IPS-18a (cell line): ENCODE measurements around the gene CDC45.

Experiments used
- H3K27ac ChIP-seq: one replicate; pipeline ENCODE4 v1.5.1; 2013; ENCODE audit warnings: low read length
- H3K27me3 ChIP-seq: one replicate; pipeline ENCODE4 v1.6.1; 2013; ENCODE audit warnings: mild to moderate bottlenecking, low read length; ENCODE audit not compliant: control insufficient read depth, insufficient read depth
- H3K36me3 ChIP-seq: one replicate; pipeline ENCODE4 v1.6.1; 2013; ENCODE audit warnings: low read depth, low read length; ENCODE audit not compliant: control insufficient read depth
- H3K4me1 ChIP-seq: one replicate; pipeline ENCODE4 v1.6.1; 2013; ENCODE audit warnings: low read depth, low read length; ENCODE audit not compliant: control insufficient read depth
- H3K4me3 ChIP-seq: one replicate; pipeline ENCODE4 v1.5.1; 2013; ENCODE audit warnings: low read length
- H3K9ac ChIP-seq: one replicate; pipeline ENCODE4 v1.6.1; 2013; ENCODE audit warnings: mild to moderate bottlenecking, low read length, moderate library complexity
- H3K9me3 ChIP-seq: one replicate; pipeline ENCODE4 v1.6.1; 2013; ENCODE audit warnings: low read depth, low read length; ENCODE audit not compliant: control insufficient read depth

CDC45 gene

GRCh38 chr22:19503367-19503766, 23.6 kb downstream of the CDC45 start:
- peaks cover 22% of the 10 kb centered on the region for H3K36me3 ChIP-seq
- no peak overlapping the region for H3K27ac ChIP-seq
- no peak overlapping the region for H3K4me3 ChIP-seq
- H3K27me3 ChIP-seq = no peaks in the 10 kb centered on the region
- no peaks in the 10 kb centered on the region for H3K9me3 ChIP-seq
- no peaks in the 10 kb centered on the region for H3K4me1 ChIP-seq
- H3K9ac ChIP-seq = no peak overlapping the region

GRCh38 chr22:19503869-19504268, 24.1 kb downstream of the CDC45 start:
- H3K9me3 ChIP-seq = no peaks in the 10 kb centered on the region
- no peaks in the 10 kb centered on the region for H3K4me1 ChIP-seq
- H3K27ac ChIP-seq = no peak overlapping the region
- H3K36me3 ChIP-seq = peaks cover 17% of the 10 kb centered on the region
- no peaks in the 10 kb centered on the region for H3K27me3 ChIP-seq
- H3K9ac ChIP-seq = no peak overlapping the region
- H3K4me3 ChIP-seq = no peak overlapping the region

GRCh38 chr22:19504900-19505734, 25.4 kb downstream of the CDC45 start:
- H3K4me3 ChIP-seq = no peak overlapping the region
- H3K27me3 ChIP-seq = no peaks in the 10 kb centered on the region
- no peak overlapping the region for H3K9ac ChIP-seq
- peaks cover 16% of the 10 kb centered on the region for H3K36me3 ChIP-seq
- H3K9me3 ChIP-seq = no peaks in the 10 kb centered on the region
- H3K4me1 ChIP-seq = no peaks in the 10 kb centered on the region
- H3K27ac ChIP-seq = no peak overlapping the region

- Histone ChIP-seq H3K4me3 (no peak overlapping the region), H3K36me3 (peaks cover 16% of the 10 kb centered on the region), H3K27me3 (no peaks in the 10 kb centered on the region), H3K27ac (no peak overlapping the region), H3K4me1 (no peaks in the 10 kb centered on the region), H3K9me3 (no peaks in the 10 kb centered on the region), H3K9ac (no peak overlapping the region)
Observed at GRCh38 chr22:19505735-19506126, 26.0 kb downstream of the CDC45 start.

- H3K4me1 ChIP-seq = no peaks in the 10 kb centered on the region
- H3K9me3 ChIP-seq = no peaks in the 10 kb centered on the region
- no peaks in the 10 kb centered on the region for H3K27me3 ChIP-seq
- no peak overlapping the region for H3K27ac ChIP-seq
- H3K4me3 ChIP-seq = no peak overlapping the region
- H3K36me3 ChIP-seq = peaks cover 18% of the 10 kb centered on the region
- no peak overlapping the region for H3K9ac ChIP-seq
Observed at GRCh38 chr22:19506212-19506611, 26.5 kb downstream of the CDC45 start.

GRCh38 chr22:19507534-19507861, 27.8 kb downstream of the CDC45 start:
- Histone ChIP-seq H3K4me1 (no peaks in the 10 kb centered on the region), H3K27me3 (no peaks in the 10 kb centered on the region), H3K27ac (no peak overlapping the region), H3K36me3 (peaks cover 18% of the 10 kb centered on the region), H3K9ac (no peak overlapping the region), H3K9me3 (no peaks in the 10 kb centered on the region), H3K4me3 (no peak overlapping the region)

- no peak overlapping the region for H3K4me3 ChIP-seq
- no peaks in the 10 kb centered on the region for H3K4me1 ChIP-seq
- no peaks in the 10 kb centered on the region for H3K27me3 ChIP-seq
- H3K36me3 ChIP-seq = peaks cover 21% of the 10 kb centered on the region
- H3K9me3 ChIP-seq = no peaks in the 10 kb centered on the region
- no peak overlapping the region for H3K27ac ChIP-seq
- H3K9ac ChIP-seq = no peak overlapping the region
Observed at GRCh38 chr22:19508024-19508776, 28.5 kb downstream of the CDC45 start.

- H3K9me3 ChIP-seq = no peaks in the 10 kb centered on the region
- H3K4me3 ChIP-seq = no peak overlapping the region
- no peak overlapping the region for H3K9ac ChIP-seq
- no peaks in the 10 kb centered on the region for H3K4me1 ChIP-seq
- H3K27ac ChIP-seq = no peak overlapping the region
- H3K36me3 ChIP-seq = peaks cover 25% of the 10 kb centered on the region
- no peaks in the 10 kb centered on the region for H3K27me3 ChIP-seq
Observed at GRCh38 chr22:19509191-19509590, 29.5 kb downstream of the CDC45 start.

GRCh38 chr22:19509923-19510322, 30.2 kb downstream of the CDC45 start:
- no peaks in the 10 kb centered on the region for H3K4me1 ChIP-seq
- H3K9ac ChIP-seq = no peak overlapping the region
- no peaks in the 10 kb centered on the region for H3K27me3 ChIP-seq
- no peak overlapping the region for H3K27ac ChIP-seq
- no peaks in the 10 kb centered on the region for H3K9me3 ChIP-seq
- H3K4me3 ChIP-seq = no peak overlapping the region
- H3K36me3 ChIP-seq = peaks cover 26% of the 10 kb centered on the region

GRCh38 chr22:19510919-19511341, 31.2 kb downstream of the CDC45 start:
- peaks cover 27% of the 10 kb centered on the region for H3K36me3 ChIP-seq
- no peaks in the 10 kb centered on the region for H3K9me3 ChIP-seq
- H3K27ac ChIP-seq = no peak overlapping the region
- H3K4me3 ChIP-seq = no peak overlapping the region
- H3K4me1 ChIP-seq = no peaks in the 10 kb centered on the region
- no peak overlapping the region for H3K9ac ChIP-seq
- no peaks in the 10 kb centered on the region for H3K27me3 ChIP-seq

- Histone ChIP-seq H3K9me3 (no peaks in the 10 kb centered on the region), H3K36me3 (peaks cover 22% of the 10 kb centered on the region), H3K27ac (no peak overlapping the region), H3K4me3 (no peak overlapping the region), H3K27me3 (no peaks in the 10 kb centered on the region), H3K4me1 (no peaks in the 10 kb centered on the region), H3K9ac (no peak overlapping the region)
Observed at GRCh38 chr22:19513823-19514222, 34.1 kb downstream of the CDC45 start.
